ENCODE data around the gene KRT3. TPM values are rescaled to one million over a fixed set of nuclear protein-coding genes. Genes with fewer than 3 reads are reported as not detected.

KRT3 gene
- total RNA-seq, 1 donor from 2014 or later = not detected

- H3K36me3 ChIP-seq (ENCODE audit: control insufficient read depth, insufficient read depth, low read length) = no peaks in the 10 kb centered on the region
- no peak overlapping the region for H3K4me3 ChIP-seq (ENCODE audit: low read depth, low read length)
- peaks cover 9% of the 10 kb centered on the region for H3K27me3 ChIP-seq (ENCODE audit: control insufficient read depth, insufficient read depth, low read length)
- no peak for TF ChIP-seq CTCF (IDR thresholded peaks at IDR 0.05; ENCODE audit: insufficient read depth, low read length, poor library complexity, severe bottlenecking)
- DNase-seq (ENCODE audit: low read depth) = no peak
These were observed 13.2 kb upstream of the KRT3 start for GRCh38 chr12:52809166-52809565.

- H3K27me3 ChIP-seq (ENCODE audit: control insufficient read depth, insufficient read depth, low read length) = peaks cover 9% of the 10 kb centered on the region
These were observed 12.8 kb upstream of the KRT3 start for GRCh38 chr12:52808573-52809160.

DNA sequence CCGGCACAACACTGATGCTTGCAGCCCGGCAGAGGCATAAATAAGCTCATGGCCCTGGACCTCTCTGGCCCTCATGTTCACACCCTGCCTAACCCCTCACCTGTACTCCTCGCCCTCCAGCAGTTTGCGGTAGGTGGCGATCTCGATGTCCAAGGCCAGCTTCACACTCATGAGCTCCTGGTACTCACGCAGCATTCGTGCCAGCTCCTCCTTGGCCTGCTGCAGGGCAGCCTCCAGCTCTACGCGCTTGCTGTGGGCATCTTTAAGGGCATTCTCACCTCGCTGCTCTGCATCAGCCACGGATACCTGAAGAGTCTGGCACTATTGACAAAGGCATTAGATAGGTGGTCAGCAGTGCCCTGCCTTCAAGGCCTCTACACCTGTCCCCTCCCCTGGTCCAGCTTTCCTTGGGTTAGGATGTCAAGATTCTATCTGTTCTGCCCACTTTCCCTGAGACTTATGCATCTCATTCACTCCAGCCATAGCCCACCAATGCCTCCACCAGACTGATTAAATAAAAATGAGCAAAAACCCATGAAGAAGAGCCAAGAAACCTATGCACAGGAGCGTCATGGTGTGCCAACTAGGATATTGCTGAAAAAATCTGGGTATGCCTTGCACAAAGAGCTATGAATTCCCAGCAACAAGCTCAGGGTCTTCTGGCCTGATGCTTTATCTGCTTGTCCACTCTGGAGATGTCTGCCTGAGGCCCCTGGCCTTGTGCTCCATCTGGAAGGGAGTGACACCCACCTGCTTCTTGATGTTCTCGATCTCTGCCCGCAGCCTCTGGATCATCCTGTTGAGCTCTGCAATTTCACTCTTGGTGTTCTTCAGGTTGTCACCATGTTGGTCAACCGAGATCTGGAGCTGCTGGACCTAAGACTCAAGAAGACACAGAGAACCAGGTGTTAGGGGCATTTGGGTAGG, 11.9 kb upstream of the KRT3 start:
- Histone ChIP-seq H3K4me3 (ENCODE audit: low read depth, low read length) (no peak overlapping the region), H3K27me3 (ENCODE audit: control insufficient read depth, insufficient read depth, low read length) (peaks cover 7% of the 10 kb centered on the region), H3K36me3 (ENCODE audit: control insufficient read depth, insufficient read depth, low read length) (no peaks in the 10 kb centered on the region)
- DNase-seq (ENCODE audit: low read depth) = no peak
- TF ChIP-seq CTCF (IDR thresholded peaks at IDR 0.05; ENCODE audit: insufficient read depth, low read length, poor library complexity, severe bottlenecking) = no peak

More at GRCh38 chr12:52808573-52809160, 12.8 kb upstream of the KRT3 start:
- Histone ChIP-seq H3K36me3 (ENCODE audit: control insufficient read depth, insufficient read depth, low read length) (no peaks in the 10 kb centered on the region), H3K4me3 (ENCODE audit: low read depth, low read length) (no peak overlapping the region)
- no peak for TF ChIP-seq CTCF (IDR thresholded peaks at IDR 0.05; ENCODE audit: insufficient read depth, low read length, poor library complexity, severe bottlenecking)
- DNase-seq (ENCODE audit: low read depth) = no peak

DNA sequence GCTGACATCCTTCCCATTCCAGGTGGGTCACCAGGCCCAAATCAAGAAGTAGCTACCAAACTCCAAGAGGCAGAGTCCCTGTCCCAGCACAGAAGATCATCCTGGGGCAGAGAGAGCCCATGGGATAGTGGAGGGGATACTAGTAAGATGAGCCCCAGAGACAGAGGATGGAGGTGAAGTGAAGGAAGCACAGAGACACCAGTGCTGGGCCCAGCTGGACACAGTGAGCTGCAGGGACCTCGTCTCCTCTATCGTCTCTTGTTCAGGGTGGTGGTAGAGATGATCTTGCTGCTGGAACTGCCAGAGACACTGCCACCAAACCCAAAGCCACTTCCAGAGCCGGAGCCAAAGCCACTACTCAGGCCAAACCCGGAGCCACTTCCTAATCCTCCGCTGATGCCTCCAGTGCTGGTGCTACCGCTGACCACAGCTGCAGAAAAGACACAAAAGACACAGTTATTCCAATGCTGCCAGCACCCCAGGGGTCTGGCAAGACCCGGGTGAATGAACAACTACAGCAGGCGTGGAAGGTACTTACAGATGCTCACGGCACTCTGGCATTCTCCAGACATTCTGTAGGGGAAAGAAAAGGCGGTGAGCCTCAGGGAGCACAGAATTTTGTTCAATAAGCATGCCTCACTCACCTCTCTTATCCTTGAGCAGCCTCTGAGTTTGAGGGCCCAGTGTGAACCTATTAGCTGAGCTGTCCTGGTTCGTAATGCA, 11.1 kb upstream of the KRT3 start:
- DNase-seq (ENCODE audit: low read depth) = no peak
- H3K4me3 ChIP-seq (ENCODE audit: low read depth, low read length) = no peak overlapping the region
- peaks cover 7% of the 10 kb centered on the region for H3K27me3 ChIP-seq (ENCODE audit: control insufficient read depth, insufficient read depth, low read length)
- no peak for TF ChIP-seq CTCF (IDR thresholded peaks at IDR 0.05; ENCODE audit: insufficient read depth, low read length, poor library complexity, severe bottlenecking)
- no peaks in the 10 kb centered on the region for H3K36me3 ChIP-seq (ENCODE audit: control insufficient read depth, insufficient read depth, low read length)

GRCh38 chr12:52806169-52806811, 10.4 kb upstream of the KRT3 start:
- Histone ChIP-seq H3K4me3 (ENCODE audit: low read depth, low read length) (no peak overlapping the region), H3K36me3 (ENCODE audit: control insufficient read depth, insufficient read depth, low read length) (no peaks in the 10 kb centered on the region), H3K27me3 (ENCODE audit: control insufficient read depth, insufficient read depth, low read length) (peaks cover 7% of the 10 kb centered on the region)
- TF ChIP-seq CTCF (IDR thresholded peaks at IDR 0.05; ENCODE audit: insufficient read depth, low read length, poor library complexity, severe bottlenecking) = no peak
- no peak for DNase-seq (ENCODE audit: low read depth)
